Measurements from ENCODE around the gene ISY1. TPM values are rescaled to one million over a fixed set of nuclear protein-coding genes. Genes with fewer than 3 reads are reported as not detected.

The ISY1 gene
- total and polyA plus RNA-seq, 8 donors = 29.1 to 60.0 (median 49.5) TPM

DNA sequence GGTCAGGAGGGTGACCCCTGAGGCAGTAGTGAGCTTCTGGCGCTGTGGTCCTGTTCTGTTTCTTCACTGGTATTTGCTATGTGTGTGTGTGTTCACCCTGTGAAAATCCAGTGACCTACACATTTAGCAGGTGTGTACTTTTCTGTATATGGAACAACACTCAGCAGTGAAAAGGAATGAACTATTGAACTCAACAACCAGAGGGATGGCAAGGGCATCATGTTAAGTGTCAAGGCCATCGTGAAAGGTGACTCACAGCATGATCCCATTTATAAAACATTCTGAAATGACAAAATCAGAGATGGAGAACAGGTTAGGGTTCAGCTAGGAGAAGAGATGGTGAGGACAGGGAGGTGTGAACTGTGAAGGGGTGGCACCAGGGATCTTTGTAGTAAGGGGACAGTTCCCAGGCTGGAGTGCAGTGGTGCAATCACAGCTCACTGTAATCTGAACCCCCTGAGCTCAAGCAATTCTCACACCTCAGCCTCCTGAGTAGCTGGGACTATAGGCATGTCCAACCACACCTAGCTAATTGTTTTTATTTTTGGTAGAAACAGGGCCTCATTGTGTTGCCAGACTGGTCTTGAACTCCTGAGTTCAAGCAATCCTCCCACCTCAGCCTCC is 29.3 kb downstream of the ISY1 start:
- peaks cover 6 to 100% of the 10 kb centered on the region in 2 donors for H3K36me3 ChIP-seq

DNA sequence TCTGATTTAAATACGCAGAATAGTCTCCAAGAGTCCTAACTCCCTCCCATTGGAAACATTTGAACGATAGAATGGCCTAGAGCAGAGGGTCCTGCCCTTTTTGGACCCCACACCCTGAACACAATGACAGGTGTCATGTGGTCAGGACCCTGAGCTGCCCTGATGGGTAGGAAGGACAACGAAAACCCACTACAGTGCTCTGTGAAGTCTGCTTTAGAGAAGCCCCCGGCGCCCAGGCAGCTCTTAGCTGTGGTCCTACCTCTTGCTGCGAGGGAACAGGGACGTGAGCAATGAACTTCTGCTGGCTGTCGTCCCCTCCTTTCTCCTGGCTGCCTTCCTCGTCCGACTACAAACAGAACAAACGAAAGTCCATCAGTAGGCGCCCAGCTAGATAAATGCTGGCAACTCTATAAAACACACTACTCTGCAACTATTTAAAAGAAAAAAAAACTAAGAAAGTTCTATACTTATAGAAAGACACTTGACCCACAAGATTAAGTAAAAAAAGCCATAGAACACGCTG is 30.5 kb downstream of the ISY1 start:
- DNase-seq (no peak), ATAC-seq (no peak)
- intact Hi-C loops (cut with DNase I) = no loop called here
- Histone ChIP-seq H3K27ac (no peak overlapping the region), H3K4me3 (no peak overlapping the region), H3K27me3 (no peaks in the 10 kb centered on the region), H3K9me3 (no peaks in the 10 kb centered on the region), H3K4me1 (no peaks in the 10 kb centered on the region), H3K36me3 (peaks cover 6 to 98% of the 10 kb centered on the region in 2 donors)
- TF ChIP-seq, protein P1, sequence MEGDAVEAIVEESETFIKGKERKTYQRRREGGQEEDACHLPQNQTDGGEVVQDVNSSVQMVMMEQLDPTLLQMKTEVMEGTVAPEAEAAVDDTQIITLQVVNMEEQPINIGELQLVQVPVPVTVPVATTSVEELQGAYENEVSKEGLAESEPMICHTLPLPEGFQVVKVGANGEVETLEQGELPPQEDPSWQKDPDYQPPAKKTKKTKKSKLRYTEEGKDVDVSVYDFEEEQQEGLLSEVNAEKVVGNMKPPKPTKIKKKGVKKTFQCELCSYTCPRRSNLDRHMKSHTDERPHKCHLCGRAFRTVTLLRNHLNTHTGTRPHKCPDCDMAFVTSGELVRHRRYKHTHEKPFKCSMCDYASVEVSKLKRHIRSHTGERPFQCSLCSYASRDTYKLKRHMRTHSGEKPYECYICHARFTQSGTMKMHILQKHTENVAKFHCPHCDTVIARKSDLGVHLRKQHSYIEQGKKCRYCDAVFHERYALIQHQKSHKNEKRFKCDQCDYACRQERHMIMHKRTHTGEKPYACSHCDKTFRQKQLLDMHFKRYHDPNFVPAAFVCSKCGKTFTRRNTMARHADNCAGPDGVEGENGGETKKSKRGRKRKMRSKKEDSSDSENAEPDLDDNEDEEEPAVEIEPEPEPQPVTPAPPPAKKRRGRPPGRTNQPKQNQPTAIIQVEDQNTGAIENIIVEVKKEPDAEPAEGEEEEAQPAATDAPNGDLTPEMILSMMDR (IDR thresholded peaks at IDR 0.05) = no peak

More for the DNA sequence above, 29.3 kb downstream of the ISY1 start:
- Histone ChIP-seq H3K27ac (no peak overlapping the region), H3K4me1 (no peaks in the 10 kb centered on the region), H3K9me3 (no peaks in the 10 kb centered on the region), H3K27me3 (no peaks in the 10 kb centered on the region), H3K4me3 (no peak overlapping the region)
- TF ChIP-seq, protein P1 (IDR thresholded peaks at IDR 0.05) = no peak
- no peak for DNase-seq
- ATAC-seq = no peak
- intact Hi-C loops (cut with DNase I) = no loop called here

DNA sequence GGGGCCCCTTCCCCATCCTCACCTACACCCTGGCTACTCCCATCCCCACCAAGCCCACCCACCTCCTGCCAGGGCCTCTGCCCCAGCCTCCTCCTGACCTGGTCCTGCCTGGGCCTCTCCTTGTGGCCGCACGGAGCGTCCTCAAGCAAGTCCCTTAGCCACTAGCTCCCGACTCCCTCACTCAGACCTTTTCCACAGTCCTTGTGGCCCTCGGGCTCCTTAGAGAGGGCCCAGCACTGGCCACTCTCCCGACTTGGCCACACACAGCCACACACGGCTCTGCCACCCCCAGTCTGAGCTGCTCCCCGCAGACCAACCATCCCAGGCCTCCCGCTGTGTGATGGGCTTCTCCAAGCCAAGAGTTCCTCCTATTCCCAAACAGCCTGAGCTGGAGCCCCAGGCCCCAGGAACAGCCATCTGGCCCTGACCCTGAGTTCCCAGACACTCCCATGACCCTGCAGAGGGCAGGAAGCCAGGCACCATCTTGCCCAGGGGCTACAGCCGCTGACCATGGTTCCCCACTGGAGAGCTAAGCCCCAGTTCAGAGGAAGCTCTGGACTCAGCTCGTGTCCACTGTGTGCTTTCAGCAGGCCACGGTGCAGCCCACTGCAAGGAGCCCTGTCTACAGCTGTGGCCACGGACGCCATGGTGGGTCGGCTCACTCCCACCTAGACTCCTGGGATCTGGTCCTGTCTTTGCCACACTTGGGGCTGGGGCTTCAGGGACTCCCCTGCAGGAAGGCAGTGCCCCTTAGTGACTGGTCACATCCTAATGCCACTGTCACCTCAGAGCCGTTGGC is 32.3 kb downstream of the ISY1 start:
- Histone ChIP-seq H3K27ac (no peak overlapping the region), H3K4me1 (peaks cover 0 to 2% of the 10 kb centered on the region in 2 donors), H3K4me3 (no peak overlapping the region), H3K9me3 (no peaks in the 10 kb centered on the region), H3K27me3 (no peaks in the 10 kb centered on the region), H3K36me3 (peaks cover 6 to 80% of the 10 kb centered on the region in 2 donors)
- intact Hi-C loops (cut with DNase I) = no loop called here
- ATAC-seq = no peak
- no peak for DNase-seq
- TF ChIP-seq, protein P1 (IDR thresholded peaks at IDR 0.05) = no peak

DNA sequence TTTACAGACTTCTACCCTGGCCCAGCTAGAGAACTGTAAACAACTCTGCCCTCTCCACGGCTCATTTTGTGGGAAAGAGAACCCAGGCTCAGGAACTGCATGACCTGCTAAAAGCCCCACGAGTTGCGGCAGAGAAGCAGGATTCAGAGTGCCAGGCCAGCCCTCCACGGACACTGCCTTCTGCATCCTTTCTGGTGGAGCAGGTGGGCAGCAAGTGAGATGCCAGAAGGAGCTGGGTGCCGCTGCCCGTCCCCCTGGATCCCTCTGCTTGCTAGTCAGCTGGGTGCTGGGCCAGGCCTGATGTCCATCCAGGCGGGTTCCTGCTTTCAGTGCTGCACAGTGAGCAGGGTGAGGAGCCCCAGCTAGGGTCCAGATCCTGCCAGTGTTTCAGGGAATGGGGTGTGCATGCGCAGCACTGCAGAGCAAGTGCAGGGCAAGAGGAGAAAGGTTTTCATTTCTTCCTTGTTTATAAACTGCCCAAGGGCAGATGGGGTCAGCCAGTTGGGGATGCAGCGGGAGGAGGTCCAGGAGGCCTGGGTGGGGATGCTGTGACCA is 34.1 kb downstream of the ISY1 start:
- DNase-seq = no peak
- no peak overlapping the region for H3K27ac ChIP-seq
- no peaks in the 10 kb centered on the region for H3K9me3 ChIP-seq
- no peak overlapping the region for H3K4me3 ChIP-seq
- no peak for ATAC-seq
- TF ChIP-seq, protein P1 (IDR thresholded peaks at IDR 0.05) = no peak
- intact Hi-C loops (cut with DNase I) = no loop called here
- H3K36me3 ChIP-seq = peaks cover 6 to 62% of the 10 kb centered on the region in 2 donors
- H3K4me1 ChIP-seq = peaks cover 0 to 14% of the 10 kb centered on the region in 2 donors
- H3K27me3 ChIP-seq = no peaks in the 10 kb centered on the region
